Measurements from ENCODE around the gene CCNJ. TPM values are rescaled to one million over a fixed set of nuclear protein-coding genes. Genes with fewer than 3 reads are reported as not detected.
A peak's percentile ranks its signal among the peaks of the same experiment; 100 is the strongest.

The CCNJ gene
- polyA plus RNA-seq, 1 experiment, result 4.4 TPM

DNA sequence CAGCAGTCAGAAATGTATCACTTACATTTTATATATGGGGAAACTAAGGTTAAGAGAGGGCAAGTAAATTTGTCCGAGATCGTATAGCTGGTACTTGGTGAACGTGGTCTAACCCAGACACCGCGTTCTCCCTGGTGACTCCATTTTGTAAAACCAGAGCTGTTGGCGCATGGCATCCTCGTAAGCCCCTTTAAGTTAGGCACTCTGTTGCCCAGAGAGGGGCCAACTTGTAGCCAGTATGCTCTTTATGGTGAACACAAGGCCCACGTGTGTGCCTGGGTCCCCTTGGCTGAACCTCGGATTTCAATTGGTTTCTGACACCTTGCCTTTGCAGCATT lies 47.0 kb downstream of the CCNJ start:
- DNase-seq (ENCODE audit: low read depth), result no peak
- Histone ChIP-seq H3K4me3 (ENCODE audit: low read depth, low read length) (peak overlapping the region; percentile 82), H3K27me3 (ENCODE audit: control insufficient read depth, insufficient read depth, low read length) (peaks cover 4% of the 10 kb centered on the region; the same call in 1 of the 2 replicates), H3K36me3 (ENCODE audit: control insufficient read depth, insufficient read depth, low read length) (no peaks in the 10 kb centered on the region)
- TF ChIP-seq, protein P1, sequence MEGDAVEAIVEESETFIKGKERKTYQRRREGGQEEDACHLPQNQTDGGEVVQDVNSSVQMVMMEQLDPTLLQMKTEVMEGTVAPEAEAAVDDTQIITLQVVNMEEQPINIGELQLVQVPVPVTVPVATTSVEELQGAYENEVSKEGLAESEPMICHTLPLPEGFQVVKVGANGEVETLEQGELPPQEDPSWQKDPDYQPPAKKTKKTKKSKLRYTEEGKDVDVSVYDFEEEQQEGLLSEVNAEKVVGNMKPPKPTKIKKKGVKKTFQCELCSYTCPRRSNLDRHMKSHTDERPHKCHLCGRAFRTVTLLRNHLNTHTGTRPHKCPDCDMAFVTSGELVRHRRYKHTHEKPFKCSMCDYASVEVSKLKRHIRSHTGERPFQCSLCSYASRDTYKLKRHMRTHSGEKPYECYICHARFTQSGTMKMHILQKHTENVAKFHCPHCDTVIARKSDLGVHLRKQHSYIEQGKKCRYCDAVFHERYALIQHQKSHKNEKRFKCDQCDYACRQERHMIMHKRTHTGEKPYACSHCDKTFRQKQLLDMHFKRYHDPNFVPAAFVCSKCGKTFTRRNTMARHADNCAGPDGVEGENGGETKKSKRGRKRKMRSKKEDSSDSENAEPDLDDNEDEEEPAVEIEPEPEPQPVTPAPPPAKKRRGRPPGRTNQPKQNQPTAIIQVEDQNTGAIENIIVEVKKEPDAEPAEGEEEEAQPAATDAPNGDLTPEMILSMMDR (IDR thresholded peaks at IDR 0.05; ENCODE audit: insufficient read depth, low read depth, low read length), result no peak
- ChIA-PET POLR2A (no interaction called here), CTCF (interaction anchor here (0.9 kb wide), 2 partner anchors 23 to 139 kb away, joined by 3 read pairs; no protein-coding TSS in a partner anchor)

DNA sequence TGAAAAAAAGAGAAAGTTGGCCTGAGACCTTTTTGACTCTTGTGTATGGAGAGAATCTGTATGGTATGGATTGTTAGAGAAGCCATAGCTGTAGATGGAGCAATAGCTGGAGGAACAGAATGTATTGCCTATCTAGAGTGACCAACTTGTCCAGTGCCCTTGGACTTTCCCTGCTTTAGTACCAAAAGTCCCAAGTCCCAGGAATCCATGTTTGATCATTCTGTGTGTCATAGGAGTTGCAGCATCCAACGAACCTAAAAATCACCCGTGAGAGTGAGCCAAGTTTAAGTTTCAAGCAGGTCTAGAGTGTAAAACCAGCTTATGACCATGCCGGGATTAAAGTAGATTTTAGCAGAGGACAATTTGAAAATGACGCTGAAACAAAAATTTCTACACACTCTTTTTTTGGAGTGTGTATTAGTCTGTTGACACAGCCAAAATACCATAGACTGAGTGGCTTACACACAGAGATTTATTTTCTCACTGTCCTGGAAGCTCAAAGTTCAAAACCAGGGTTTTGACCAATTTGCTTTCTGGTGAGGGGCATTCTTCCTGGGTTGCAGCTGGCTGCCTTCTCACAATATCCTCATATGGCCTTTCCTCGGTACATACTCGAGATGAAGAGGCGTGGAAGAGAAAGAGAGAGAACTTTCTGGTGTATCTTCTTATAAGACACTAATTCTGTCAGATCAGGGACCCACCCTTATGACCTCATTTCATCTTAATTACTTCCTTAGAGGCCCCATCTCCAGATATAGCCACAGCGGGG lies 49.8 kb downstream of the CCNJ start:
- POLR2A ChIA-PET, result no interaction called here
- DNase-seq (ENCODE audit: low read depth), result no peak
- Histone ChIP-seq H3K4me3 (ENCODE audit: low read depth, low read length) (no peak overlapping the region), H3K27me3 (ENCODE audit: control insufficient read depth, insufficient read depth, low read length) (peaks cover 8% of the 10 kb centered on the region), H3K36me3 (ENCODE audit: control insufficient read depth, insufficient read depth, low read length) (no peaks in the 10 kb centered on the region)
- CTCF ChIA-PET, result interaction anchor here (1.0 to 1.5 kb wide), 2 partner anchors 10 to 12 kb away, joined by 3 read pairs; no protein-coding TSS in a partner anchor
- TF ChIP-seq, protein P1 (IDR thresholded peaks at IDR 0.05; ENCODE audit: insufficient read depth, low read depth, low read length), result no peak

DNA sequence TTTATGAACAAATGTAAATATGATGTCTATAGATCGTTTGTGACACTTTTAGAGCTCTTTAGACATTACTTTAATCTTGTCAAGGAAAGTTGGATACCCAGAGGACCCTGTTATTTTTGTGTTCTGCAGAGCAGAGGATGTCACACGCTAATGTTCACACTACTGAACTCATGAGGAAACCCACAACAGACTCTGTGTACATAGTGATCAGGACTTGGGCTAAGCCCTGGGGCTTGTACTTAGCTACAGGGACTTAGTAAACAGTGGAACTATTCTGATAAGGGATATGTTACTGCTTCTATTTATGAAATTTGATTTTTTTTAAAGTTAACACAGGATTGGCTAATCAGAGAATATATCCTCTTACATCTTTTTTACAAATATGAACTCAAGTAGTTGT lies 50.6 kb downstream of the CCNJ start:
- ChIA-PET POLR2A (no interaction called here), CTCF (interaction anchor here (0.6 to 1.5 kb wide), 2 partner anchors 11 to 256 kb away, joined by 3 read pairs; no protein-coding TSS in a partner anchor)
- no peaks in the 10 kb centered on the region for H3K36me3 ChIP-seq (ENCODE audit: control insufficient read depth, insufficient read depth, low read length)
- no peak overlapping the region for H3K4me3 ChIP-seq (ENCODE audit: low read depth, low read length)
- no peak for DNase-seq (ENCODE audit: low read depth)
- H3K27me3 ChIP-seq (ENCODE audit: control insufficient read depth, insufficient read depth, low read length), result peaks cover 8% of the 10 kb centered on the region
- TF ChIP-seq, protein P1 (IDR thresholded peaks at IDR 0.05; ENCODE audit: insufficient read depth, low read depth, low read length), result no peak

DNA sequence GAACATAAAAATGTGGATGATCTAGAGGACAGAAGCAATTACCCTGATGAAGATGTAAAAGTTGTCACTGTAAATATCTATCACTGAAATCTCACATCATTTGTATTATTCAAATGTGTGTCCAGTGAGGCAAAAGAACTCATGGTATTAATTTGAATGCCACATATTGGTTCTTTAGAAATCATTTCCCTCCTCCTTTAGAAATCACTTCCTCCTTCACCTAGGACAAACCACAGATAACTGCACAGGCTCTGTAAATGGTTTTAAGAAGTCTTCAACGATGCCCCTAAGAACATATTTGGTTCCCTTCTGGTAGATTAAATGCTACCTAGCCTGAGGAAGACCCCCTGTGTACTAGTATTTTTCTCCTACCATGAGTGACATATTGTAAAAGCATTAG lies 53.6 kb downstream of the CCNJ start:
- Histone ChIP-seq H3K27me3 (ENCODE audit: control insufficient read depth, insufficient read depth, low read length) (peaks cover 8% of the 10 kb centered on the region), H3K36me3 (ENCODE audit: control insufficient read depth, insufficient read depth, low read length) (no peaks in the 10 kb centered on the region), H3K4me3 (ENCODE audit: low read depth, low read length) (no peak overlapping the region)
- no peak for DNase-seq (ENCODE audit: low read depth)
- ChIA-PET POLR2A (no interaction called here), CTCF (no interaction called here)
- TF ChIP-seq, protein P1 (IDR thresholded peaks at IDR 0.05; ENCODE audit: insufficient read depth, low read depth, low read length), result no peak

DNA sequence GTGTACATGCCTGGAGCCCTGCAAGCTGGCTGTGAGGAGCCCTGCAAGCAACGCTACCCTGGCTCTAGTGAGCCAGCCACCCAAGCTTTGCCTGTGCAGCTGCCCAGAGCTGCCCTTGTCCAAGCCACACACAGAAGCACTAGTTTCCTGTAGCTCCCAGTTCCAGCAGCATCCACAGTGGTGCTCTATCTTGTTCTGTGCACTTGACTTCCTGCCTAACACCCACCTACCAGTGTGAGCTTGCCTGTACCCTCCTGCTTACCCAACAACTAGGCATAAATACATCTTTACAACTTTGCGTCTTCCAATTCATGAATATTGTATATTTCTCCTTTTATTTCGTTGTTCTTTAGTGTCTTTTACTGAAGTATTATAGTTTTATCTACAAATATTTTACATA lies 54.5 kb downstream of the CCNJ start:
- Histone ChIP-seq H3K27me3 (ENCODE audit: control insufficient read depth, insufficient read depth, low read length) (peaks cover 5% of the 10 kb centered on the region), H3K4me3 (ENCODE audit: low read depth, low read length) (no peak overlapping the region), H3K36me3 (ENCODE audit: control insufficient read depth, insufficient read depth, low read length) (no peaks in the 10 kb centered on the region)
- TF ChIP-seq, protein P1 (IDR thresholded peaks at IDR 0.05; ENCODE audit: insufficient read depth, low read depth, low read length), result no peak
- POLR2A ChIA-PET, result no interaction called here
- no peak for DNase-seq (ENCODE audit: low read depth)
- CTCF ChIA-PET, result no interaction called here

Measured in BJ (cell line).